Activated naive CD8-positive, alpha-beta T cell (primary cell): ENCODE measurements around the gene CD44.

Experiments used
- H3K27ac Mint-ChIP-seq: one replicate; pipeline ENCODE4 v1.8.0; 2021; ENCODE audit warnings: mixed read lengths
- H3K27me3 Mint-ChIP-seq: one replicate; pipeline ENCODE4 v1.8.0; 2021; ENCODE audit warnings: mixed read lengths
- H3K36me3 Mint-ChIP-seq: one replicate; pipeline ENCODE4 v1.8.0; 2021; ENCODE audit warnings: mixed read lengths
- H3K4me1 Mint-ChIP-seq: one replicate; pipeline ENCODE4 v1.8.0; 2021; ENCODE audit warnings: low read depth, mixed read lengths
- H3K4me3 Mint-ChIP-seq: one replicate; pipeline ENCODE4 v1.8.0; 2021; ENCODE audit warnings: mild to moderate bottlenecking, mixed read lengths
- H3K9me3 Mint-ChIP-seq: one replicate; pipeline ENCODE4 v1.8.0; 2021; ENCODE audit warnings: low read depth, mixed read lengths

Gene CD44

DNA sequence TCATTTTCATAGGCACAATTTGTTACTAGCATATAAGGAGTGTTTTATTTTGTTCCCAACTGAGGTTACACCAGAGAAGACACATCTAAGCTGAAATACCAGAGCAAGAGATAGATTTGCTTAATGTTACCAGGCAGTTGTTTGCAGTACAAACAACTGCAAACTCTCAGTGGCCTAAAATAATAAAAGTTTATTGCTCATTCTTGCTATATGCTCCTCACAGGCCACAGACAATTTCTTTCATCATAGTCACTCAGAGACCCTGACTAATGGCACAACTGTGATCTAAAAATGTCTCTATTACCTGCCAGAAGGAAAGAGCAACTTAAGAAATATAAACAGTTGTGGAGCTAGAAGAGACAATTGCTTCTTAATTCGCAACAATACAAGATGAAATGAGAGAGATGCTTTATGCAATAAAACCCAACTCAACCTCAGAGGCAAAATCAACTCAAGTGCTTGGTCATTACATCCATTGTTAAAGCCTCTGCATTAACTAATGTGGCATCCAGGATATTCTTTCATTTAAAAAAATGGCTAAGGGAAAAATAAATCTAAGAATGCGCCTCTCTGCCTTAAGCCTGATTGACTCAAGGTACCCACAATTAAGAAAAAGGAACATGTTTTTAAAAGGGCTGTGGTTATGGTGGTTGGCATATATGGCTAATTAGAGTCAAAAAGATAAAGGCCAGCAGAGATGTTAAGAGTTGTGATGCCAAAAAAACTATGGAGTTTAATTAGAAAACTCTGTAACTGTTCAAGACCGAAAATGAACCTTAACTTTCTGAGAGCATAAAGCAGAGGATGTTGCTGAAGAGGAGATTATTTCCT is 103.7 kb downstream of the CD44 start:
- H3K27me3 Mint-ChIP-seq, result no peaks in the 10 kb centered on the region
- H3K4me1 Mint-ChIP-seq, result peaks cover 86% of the 10 kb centered on the region
- peaks cover 2% of the 10 kb centered on the region for H3K36me3 Mint-ChIP-seq
- peak overlapping the region; percentile 66 for H3K4me3 Mint-ChIP-seq
- peak overlapping the region; percentile 86 for H3K27ac Mint-ChIP-seq
- H3K9me3 Mint-ChIP-seq, result no peaks in the 10 kb centered on the region

DNA sequence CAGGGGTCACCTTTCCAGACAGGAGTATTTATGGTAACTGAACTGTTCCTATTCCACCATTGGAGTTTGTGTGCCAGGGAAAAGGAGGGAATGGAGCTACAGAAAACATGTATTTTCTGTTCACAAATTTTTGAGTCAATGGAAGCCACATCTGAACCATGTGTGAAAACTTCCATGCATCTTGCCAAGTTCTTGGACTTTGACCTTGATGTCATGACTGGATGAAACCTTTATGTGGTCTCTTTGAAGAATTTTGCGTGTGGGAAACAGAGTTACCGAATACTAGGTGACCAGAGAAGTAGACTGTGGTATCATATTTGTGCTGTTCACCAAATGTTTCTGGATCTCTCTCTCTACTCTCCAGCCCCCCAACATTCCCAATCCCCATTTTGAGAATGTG is 104.8 kb downstream of the CD44 start:
- Mint-ChIP-seq H3K4me1 (peaks cover 83% of the 10 kb centered on the region), H3K36me3 (peaks cover 2% of the 10 kb centered on the region), H3K4me3 (no peak overlapping the region), H3K9me3 (no peaks in the 10 kb centered on the region), H3K27ac (no peak overlapping the region), H3K27me3 (no peaks in the 10 kb centered on the region)

DNA sequence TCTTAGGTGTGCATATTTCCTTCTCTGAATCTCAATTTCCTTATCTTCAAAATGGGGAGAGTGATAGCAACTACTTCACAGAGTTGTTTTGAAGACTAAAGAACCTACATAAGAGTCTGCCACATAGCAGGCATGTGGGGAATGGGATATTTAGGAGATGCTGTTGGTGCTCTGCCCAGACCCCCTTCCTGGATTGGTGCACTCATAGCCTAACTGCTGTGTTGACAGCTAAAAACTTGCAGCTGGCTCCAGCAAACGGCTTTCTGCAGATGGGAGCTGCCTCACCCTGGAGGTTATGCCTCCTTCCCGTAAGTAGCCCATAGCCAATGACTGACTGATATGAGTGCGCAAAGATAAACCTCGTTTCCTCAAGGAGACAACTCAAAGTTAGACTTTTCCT is 106.1 kb downstream of the CD44 start:
- H3K9me3 Mint-ChIP-seq, result peaks cover 5% of the 10 kb centered on the region
- no peak overlapping the region for H3K4me3 Mint-ChIP-seq
- peaks cover 8% of the 10 kb centered on the region for H3K36me3 Mint-ChIP-seq
- H3K4me1 Mint-ChIP-seq, result peaks cover 81% of the 10 kb centered on the region
- no peaks in the 10 kb centered on the region for H3K27me3 Mint-ChIP-seq
- no peak overlapping the region for H3K27ac Mint-ChIP-seq

DNA sequence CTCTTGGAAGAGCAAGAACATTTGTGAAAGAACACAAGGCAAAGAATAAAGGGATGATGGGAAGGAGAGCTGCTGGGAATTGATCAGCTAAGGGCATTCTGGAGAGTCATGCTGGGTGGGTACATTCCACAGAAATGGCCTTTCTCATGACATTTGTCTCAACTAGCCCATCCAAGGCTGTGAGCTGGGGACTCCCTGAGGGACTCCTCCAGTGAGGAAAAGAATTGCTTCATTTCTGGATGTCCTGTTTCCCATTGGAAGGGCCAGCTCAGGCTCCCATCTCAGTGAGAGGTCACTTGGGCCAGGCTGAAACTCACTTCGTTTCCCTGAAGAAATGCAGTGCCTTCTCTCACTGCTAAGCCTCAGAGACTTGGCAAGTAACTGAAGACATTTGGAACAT is 106.8 kb downstream of the CD44 start:
- no peak overlapping the region for H3K4me3 Mint-ChIP-seq
- H3K27me3 Mint-ChIP-seq, result no peaks in the 10 kb centered on the region
- H3K27ac Mint-ChIP-seq, result peak overlapping the region; percentile 84
- H3K9me3 Mint-ChIP-seq, result peaks cover 9% of the 10 kb centered on the region
- H3K36me3 Mint-ChIP-seq, result peaks cover 8% of the 10 kb centered on the region
- H3K4me1 Mint-ChIP-seq, result peaks cover 83% of the 10 kb centered on the region

DNA sequence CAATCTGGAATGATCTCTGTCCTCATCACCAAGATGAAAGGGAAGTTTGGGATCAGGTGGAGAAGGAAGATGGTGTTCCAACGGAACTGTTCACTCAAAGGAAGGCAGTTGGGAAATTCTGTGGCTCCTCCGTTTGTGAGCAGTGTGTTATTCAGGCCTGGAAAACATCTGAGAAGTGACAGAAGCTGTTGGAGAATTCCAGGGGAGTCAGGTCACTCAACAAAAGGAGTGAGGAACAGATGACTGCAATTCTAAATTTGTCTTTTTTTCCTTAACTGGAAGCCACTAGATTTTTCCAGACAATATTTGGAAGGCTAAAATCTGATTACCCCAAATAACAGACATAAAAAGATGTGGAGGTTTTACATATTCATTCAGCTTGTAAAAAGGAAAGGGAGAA is 107.8 kb downstream of the CD44 start:
- peaks cover 76% of the 10 kb centered on the region for H3K4me1 Mint-ChIP-seq

DNA sequence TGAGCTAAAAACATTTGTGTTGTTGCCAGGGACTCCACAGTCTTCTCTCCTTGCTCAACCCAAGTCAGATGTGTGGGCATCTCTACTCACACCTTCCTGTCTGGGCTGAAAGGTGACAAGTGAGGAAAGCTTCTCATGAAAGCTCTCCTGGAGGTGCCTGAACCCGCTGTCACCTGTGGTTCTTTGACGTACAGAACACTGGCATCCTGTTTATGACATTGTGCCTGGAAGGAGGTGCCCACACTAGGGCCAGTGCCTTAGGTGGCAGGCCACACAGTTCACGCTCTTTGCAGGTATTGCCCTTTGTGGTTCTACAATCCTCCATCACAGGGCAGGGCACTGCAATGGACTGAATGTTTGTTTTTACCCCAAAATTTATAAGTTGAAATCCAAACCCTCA is 108.5 kb downstream of the CD44 start:
- peaks cover 8% of the 10 kb centered on the region for H3K36me3 Mint-ChIP-seq
- peak overlapping the region; percentile 54 for H3K4me3 Mint-ChIP-seq
- peak overlapping the region; percentile 84 for H3K27ac Mint-ChIP-seq
- H3K9me3 Mint-ChIP-seq, result peaks cover 11% of the 10 kb centered on the region
- H3K27me3 Mint-ChIP-seq, result no peaks in the 10 kb centered on the region
- peaks cover 73% of the 10 kb centered on the region for H3K4me1 Mint-ChIP-seq

More for the DNA sequence above, 107.8 kb downstream of the CD44 start:
- Mint-ChIP-seq H3K27ac (peak overlapping the region; percentile 84), H3K4me3 (no peak overlapping the region), H3K36me3 (peaks cover 8% of the 10 kb centered on the region), H3K9me3 (peaks cover 11% of the 10 kb centered on the region), H3K27me3 (no peaks in the 10 kb centered on the region)

DNA sequence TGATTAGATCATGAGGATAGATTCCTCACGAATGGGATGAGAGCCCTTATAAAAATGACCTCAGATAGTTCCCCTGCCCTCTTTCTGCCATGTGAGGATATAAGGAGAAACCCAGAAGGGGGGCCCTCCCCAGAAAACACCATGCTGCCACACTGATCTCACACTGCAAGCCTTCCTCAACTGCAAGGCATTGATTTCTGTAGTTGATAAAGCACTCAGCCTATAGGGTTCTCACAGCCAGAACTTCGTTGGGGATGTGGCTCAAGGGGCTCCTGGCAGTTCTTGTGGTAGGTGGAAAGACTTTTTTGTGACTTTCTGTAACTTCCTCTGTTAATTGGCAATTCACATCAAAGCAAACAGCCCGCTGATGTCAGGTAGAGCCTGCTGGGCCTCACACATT is 108.9 kb downstream of the CD44 start:
- peak overlapping the region; percentile 84 for H3K27ac Mint-ChIP-seq

DNA sequence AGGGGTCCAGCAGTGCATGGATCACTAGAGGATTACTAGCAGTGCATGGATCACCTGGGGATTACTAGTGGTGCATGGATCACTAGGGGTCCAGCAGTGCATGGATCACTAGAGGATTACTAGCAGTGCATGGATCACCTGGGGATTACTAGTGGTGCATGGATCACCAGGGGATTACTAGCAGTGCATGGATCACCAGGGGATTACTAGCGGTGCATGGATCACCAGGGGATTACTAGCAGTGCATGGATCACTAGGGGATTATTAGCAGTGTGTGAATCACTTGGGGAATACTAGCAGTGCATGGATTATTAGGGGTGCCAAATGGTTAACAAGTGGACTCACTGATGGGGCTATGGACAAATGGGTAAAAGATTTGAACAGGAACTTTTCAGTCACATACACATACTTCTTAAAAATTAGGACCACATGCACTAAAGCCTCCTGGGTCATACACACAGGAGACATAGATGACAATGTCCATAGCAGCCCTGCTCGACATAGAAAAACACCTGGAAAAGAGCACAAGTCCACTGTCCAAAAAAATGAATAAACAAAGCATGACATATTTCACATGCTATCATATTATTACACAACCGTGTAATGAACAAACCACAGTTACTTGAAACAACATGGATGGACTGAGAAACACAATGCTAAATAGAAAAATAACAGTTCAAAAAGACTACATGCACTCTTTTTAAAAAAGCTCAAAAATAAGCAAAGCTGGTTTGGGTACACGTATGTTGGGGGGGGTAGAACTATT is 109.8 kb downstream of the CD44 start:
- Mint-ChIP-seq H3K27ac (no peak overlapping the region), H3K4me3 (no peak overlapping the region), H3K4me1 (peaks cover 61% of the 10 kb centered on the region), H3K9me3 (peaks cover 11% of the 10 kb centered on the region), H3K27me3 (no peaks in the 10 kb centered on the region), H3K36me3 (peaks cover 6% of the 10 kb centered on the region)

More for the DNA sequence above, 108.9 kb downstream of the CD44 start:
- Mint-ChIP-seq H3K9me3 (peaks cover 11% of the 10 kb centered on the region), H3K4me1 (peaks cover 69% of the 10 kb centered on the region), H3K27me3 (no peaks in the 10 kb centered on the region), H3K36me3 (peaks cover 8% of the 10 kb centered on the region), H3K4me3 (no peak overlapping the region)

DNA sequence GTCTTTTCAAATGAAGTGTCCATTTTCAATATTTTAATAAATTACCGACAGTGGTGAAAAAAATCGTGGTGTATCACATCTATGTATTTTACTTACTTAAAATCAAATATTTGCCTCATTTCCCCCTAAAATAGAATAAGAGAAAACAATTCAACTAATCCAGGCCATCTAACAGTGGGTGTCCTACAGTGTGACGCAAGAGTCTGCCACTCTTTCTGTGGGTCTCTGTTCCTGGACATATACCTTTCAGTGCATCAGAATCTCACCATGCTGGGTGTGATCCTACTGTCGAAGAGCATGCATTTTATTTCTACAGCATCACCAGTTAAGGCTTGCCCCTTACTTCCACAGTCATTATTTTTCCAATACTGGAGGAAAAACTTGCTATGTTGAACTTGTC is 111.2 kb downstream of the CD44 start:
- Mint-ChIP-seq H3K27ac (peak overlapping the region; percentile 50), H3K9me3 (peaks cover 11% of the 10 kb centered on the region), H3K4me1 (peaks cover 50% of the 10 kb centered on the region), H3K4me3 (no peak overlapping the region), H3K36me3 (peaks cover 9% of the 10 kb centered on the region), H3K27me3 (no peaks in the 10 kb centered on the region)

DNA sequence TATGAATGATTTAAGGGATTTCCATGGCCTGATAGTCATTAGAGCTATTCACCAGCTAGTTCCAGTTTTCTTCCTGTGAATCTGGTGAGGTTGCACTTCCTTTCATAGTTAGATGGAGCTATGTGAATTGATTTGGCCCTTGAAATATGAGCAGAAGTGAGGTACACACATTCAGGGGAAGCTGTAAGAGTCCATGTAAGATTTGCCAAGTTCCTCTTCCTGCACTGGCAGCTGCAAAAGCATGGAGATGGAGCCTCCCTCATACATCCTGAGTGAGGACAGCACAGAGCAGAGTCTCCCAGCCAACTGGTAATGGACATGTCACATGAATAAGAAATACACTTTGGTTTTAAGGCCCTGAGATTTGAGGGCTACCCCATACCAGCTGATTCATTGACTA is 111.7 kb downstream of the CD44 start:
- peaks cover 11% of the 10 kb centered on the region for H3K36me3 Mint-ChIP-seq
- peak overlapping the region; percentile 50 for H3K27ac Mint-ChIP-seq
- peaks cover 11% of the 10 kb centered on the region for H3K9me3 Mint-ChIP-seq
- H3K4me3 Mint-ChIP-seq, result no peak overlapping the region
- no peaks in the 10 kb centered on the region for H3K27me3 Mint-ChIP-seq
- peaks cover 50% of the 10 kb centered on the region for H3K4me1 Mint-ChIP-seq

DNA sequence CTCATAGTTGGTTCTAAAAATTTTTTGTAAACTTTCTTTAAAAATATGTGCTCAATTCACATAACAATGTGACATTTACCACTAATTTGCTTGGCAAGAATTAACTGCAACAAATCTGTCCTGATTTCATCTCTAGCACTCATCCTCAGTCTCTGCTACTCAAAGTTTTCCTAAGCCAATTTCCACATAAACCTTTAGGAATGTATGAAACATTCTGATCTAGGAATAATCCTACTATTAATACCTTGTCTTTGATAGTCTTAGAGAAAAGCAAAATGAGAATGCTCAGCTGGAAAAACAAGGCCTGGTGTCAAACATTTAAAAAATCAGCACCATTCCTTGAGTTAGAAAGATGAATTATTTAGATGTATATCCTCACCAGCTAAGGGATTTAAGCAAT is 114.3 kb downstream of the CD44 start:
- Mint-ChIP-seq H3K36me3 (peaks cover 14% of the 10 kb centered on the region), H3K4me3 (no peak overlapping the region), H3K27ac (no peak overlapping the region), H3K9me3 (peaks cover 11% of the 10 kb centered on the region), H3K4me1 (peaks cover 48% of the 10 kb centered on the region), H3K27me3 (no peaks in the 10 kb centered on the region)

DNA sequence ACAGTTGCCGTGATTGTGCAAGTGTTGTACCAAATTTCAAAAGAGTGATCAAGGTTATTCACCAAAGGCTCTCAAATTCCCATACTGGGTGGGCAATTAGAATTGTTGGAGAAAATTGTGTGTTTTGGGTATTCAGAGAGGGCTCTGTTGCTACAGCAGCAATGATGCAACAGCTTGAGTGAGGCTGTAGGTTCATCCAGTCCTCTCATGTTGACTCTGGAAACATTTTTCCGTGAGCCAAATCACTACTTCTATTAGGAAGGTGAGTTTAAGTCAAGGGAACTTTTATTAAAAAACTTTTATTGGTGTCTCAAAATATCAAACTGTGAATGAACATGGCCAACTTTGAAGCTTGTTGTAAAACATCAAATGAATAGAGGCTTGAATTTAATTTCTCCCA is 116.5 kb downstream of the CD44 start:
- H3K4me3 Mint-ChIP-seq, result no peak overlapping the region
- no peak overlapping the region for H3K27ac Mint-ChIP-seq
- peaks cover 5% of the 10 kb centered on the region for H3K9me3 Mint-ChIP-seq
- H3K27me3 Mint-ChIP-seq, result no peaks in the 10 kb centered on the region
- peaks cover 45% of the 10 kb centered on the region for H3K4me1 Mint-ChIP-seq
- peaks cover 9% of the 10 kb centered on the region for H3K36me3 Mint-ChIP-seq

DNA sequence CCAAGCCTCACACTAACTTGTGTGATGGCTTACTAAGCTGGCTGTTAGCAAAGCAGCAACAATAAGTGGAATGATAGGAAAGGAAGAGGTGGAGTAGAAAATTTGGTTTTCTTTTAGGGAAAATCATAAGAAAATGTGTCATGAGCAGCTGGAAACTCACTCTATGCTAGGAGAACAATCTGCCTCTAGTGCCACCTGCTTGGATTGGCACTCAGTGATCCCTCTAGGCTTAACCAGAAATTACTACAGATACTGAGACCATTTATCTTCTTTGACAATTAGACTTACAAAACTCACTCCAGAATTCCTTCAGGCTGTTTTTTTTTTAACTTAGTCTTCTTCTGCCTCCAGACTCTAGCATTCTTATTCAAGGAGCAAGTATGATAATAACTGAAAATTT is 117.3 kb downstream of the CD44 start:
- H3K27ac Mint-ChIP-seq, result no peak overlapping the region
- H3K27me3 Mint-ChIP-seq, result no peaks in the 10 kb centered on the region
- H3K4me1 Mint-ChIP-seq, result peaks cover 44% of the 10 kb centered on the region
- H3K9me3 Mint-ChIP-seq, result no peaks in the 10 kb centered on the region
- H3K36me3 Mint-ChIP-seq, result peaks cover 9% of the 10 kb centered on the region
- H3K4me3 Mint-ChIP-seq, result peak overlapping the region; percentile 28

DNA sequence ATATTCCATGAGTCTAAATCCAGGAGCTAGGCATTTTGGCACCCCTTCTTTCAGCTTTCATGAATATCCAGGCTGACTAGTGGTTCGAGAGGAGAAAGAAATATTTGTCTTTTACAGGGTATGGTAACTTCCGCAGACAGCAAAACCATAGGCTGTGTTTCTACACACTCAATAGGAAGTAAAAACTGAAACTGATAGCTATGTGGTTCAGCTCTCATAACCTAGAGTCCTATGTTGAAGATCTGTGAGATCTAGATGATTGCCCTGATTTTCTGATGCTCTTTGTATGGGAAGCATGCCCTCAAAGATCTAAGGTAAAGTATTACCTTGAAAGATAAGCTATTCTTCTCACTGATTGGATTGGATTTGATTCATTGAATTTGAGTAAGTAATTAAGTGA is 118.3 kb downstream of the CD44 start:
- Mint-ChIP-seq H3K27me3 (no peaks in the 10 kb centered on the region), H3K4me3 (peak overlapping the region; percentile 49), H3K9me3 (no peaks in the 10 kb centered on the region), H3K36me3 (peaks cover 9% of the 10 kb centered on the region), H3K4me1 (peaks cover 39% of the 10 kb centered on the region), H3K27ac (peak overlapping the region; percentile 72)

DNA sequence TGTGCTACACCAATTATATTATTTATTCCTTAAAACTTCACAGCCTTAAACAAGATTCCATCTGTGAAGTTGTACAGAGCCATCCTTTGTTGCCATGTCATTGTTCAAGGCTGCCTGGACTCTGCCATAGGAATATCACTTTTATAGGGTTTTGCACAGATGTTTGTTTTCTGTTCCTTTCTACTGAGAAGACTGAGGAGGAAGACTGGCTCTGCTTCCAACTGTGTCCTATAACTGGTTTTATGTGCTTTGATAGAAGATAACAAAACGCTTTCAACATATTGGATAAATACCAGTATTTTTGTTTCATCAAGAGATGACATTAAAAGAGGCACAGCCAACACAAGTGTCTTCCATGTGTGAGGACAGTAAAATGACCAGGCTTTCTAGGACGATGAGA is 120.6 kb downstream of the CD44 start:
- no peak overlapping the region for H3K27ac Mint-ChIP-seq
- H3K4me3 Mint-ChIP-seq, result no peak overlapping the region
- no peaks in the 10 kb centered on the region for H3K9me3 Mint-ChIP-seq
- H3K4me1 Mint-ChIP-seq, result peaks cover 38% of the 10 kb centered on the region
- H3K36me3 Mint-ChIP-seq, result peaks cover 9% of the 10 kb centered on the region
- H3K27me3 Mint-ChIP-seq, result no peaks in the 10 kb centered on the region
